PC-9 (cell line): ENCODE data around the gene CD99L2.

Experiments
- CTCF ChIP-seq: fragments of 200-600 bp; sonication (generic); conservative IDR thresholded peaks from 2 replicates; pipeline ENCODE4 v1.6.1; 2017; ENCODE audit warnings: mixed run types, antibody characterized with exemption, mild to moderate bottlenecking, moderate library complexity
- EZH2 ChIP-seq: fragments of 200-600 bp; sonication (generic); IDR thresholded peaks from 2 replicates; pipeline ENCODE4 v1.8.0; 2017; ENCODE audit warnings: antibody characterized with exemption, low read depth

GRCh38 chrX:150849996-150850720 lies 48.3 kb downstream of the CD99L2 start:
- TF ChIP-seq CTCF (no peak), EZH2 (no peak)
